GM12875 (cell line): Measurements from ENCODE around the gene TRAP1.

Experiments
- H3K4me3 ChIP-seq: one replicate; pipeline ENCODE4 v1.5.1; 2011; ENCODE audit warnings: low read depth, low read length, control low read depth
- TF ChIP-seq, protein P1 (sequence below): IDR thresholded peaks from 2 replicates; pipeline ENCODE4 v1.5.1; 2011; ENCODE audit warnings: low read depth, mild to moderate bottlenecking, control low read depth, inconsistent platforms, low read length, moderate library complexity, borderline replicate concordance; ENCODE audit not compliant: insufficient read depth

Gene TRAP1

DNA sequence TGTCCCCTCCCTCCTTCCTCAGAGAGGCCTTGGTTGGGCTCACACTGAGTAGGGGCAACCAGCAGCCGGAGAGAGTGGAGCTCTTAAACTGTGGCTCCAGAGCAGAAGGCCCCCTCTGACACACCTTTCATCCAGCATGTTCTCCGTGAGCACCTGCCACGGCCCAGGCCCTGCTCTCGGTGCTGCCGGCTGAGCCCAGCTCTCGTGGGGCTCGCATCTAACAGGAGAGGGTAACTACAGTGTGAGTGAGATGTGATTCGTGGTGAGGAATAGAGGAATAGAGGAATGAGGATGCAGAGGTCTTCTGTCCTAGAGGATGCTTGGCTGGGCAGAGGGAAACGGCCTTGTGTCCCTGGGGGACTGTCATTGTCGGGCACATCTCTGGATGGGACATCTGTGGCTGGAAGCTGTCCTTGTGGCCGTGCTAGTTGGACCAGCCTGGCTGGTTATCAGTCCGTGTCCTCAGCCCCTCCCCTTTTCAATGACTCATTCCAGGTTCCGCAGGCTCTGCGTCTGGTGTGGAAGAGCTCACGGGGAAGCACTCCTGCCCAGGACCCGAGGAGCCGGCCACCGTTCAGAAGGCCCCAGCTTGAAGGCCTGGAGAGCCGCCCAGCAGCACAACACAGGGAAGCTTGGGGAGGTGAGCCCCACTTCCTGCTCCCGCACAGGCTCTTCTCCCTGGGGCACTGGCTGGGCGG is 74.8 kb downstream of the TRAP1 start:
- no peak overlapping the region for H3K4me3 ChIP-seq
- TF ChIP-seq, protein P1, sequence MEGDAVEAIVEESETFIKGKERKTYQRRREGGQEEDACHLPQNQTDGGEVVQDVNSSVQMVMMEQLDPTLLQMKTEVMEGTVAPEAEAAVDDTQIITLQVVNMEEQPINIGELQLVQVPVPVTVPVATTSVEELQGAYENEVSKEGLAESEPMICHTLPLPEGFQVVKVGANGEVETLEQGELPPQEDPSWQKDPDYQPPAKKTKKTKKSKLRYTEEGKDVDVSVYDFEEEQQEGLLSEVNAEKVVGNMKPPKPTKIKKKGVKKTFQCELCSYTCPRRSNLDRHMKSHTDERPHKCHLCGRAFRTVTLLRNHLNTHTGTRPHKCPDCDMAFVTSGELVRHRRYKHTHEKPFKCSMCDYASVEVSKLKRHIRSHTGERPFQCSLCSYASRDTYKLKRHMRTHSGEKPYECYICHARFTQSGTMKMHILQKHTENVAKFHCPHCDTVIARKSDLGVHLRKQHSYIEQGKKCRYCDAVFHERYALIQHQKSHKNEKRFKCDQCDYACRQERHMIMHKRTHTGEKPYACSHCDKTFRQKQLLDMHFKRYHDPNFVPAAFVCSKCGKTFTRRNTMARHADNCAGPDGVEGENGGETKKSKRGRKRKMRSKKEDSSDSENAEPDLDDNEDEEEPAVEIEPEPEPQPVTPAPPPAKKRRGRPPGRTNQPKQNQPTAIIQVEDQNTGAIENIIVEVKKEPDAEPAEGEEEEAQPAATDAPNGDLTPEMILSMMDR, result no peak

DNA sequence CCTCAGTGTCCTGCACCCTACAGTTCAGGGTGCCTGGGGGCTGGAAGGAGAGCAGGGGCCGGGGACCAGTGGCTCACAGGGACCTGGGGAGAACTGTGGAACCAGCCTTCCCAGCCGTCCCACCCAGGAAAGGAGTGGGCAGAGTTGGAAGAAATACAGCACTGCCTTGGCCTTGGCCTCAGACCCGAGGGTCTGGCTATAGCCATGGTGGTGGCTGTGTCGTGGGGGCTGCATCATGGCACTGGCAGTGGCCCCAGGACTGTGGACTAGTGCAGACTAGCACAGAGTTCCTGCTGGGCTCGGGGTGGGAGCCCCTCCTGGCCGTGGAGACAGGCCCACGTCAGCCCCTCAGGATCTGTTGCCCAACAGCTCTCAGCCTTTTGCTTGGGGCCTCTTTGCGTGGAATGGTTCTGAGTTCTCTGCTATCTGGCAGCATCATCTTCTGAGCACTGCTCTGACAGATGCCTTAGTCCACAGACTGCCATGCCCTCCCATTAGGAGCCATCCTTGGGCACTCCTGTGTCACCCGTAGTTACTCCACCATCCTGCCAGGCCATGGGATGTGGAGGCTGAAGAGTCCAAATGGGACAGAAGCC is 75.4 kb downstream of the TRAP1 start:
- TF ChIP-seq, protein P1, result no peak
- no peak overlapping the region for H3K4me3 ChIP-seq

DNA sequence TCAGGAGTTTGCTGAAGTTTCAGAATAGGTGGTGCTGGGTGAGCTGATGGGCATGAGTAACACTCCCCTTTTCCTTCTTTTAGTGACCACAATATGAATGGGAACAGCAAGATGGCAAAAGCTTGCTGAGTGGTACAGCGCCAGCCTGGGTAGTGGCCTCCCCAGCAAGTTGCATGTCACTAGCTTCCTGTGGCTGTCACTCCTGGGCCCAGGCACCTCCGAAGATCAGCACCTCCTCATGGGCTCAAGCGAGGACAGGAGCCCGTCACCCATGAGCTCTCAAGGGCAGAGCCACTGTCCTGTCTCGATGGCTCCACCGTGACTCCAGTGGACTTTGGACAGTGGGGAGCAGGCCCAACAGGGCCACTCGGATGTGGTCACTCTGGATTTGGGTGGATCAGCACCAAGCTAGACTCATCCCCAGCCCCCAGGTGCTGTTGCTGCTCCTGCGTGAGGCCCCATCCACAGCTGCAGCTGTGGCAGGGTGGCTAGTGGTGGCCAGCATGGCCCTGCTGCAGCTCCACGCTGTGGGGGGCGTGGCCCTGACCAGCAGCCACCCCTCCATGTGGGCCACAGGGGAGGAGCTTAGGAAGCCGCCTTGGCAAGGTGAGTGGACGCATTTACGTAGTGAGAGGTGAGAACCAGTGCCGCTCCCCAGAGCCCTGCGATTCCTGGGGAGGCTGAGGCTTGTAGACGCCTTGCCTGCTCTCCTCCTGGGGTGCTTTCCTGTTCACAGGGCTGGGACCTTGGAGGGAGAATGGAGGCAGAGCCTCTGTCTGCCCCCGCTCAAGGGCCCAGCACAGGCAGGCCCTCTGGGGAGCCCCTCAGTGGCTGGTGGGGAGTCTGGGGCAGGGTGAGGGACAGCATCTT is 76.5 kb downstream of the TRAP1 start:
- TF ChIP-seq, protein P1, result no peak

DNA sequence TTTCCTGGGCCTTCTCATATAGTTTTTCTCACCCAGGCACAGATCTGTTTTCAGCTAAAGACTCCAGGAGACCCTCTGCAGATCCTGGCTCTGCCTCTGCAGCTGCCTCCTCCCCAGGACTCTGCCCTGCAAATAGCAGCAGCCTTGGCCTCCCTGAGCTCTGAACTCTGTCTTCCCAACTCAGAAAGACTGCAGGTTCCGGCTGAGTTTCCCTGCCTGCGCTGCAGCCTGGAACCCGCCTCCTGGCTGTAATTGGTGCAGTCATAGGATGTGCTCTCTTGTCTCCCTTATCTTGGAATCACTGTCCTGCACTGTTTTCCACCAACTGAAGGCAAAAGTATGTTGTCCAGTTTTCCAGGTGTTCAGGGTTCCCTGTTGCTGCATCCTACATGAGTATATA is 77.1 kb downstream of the TRAP1 start:
- no peak overlapping the region for H3K4me3 ChIP-seq
- TF ChIP-seq, protein P1, result no peak

More for the DNA sequence above, 76.5 kb downstream of the TRAP1 start:
- H3K4me3 ChIP-seq, result no peak overlapping the region

DNA sequence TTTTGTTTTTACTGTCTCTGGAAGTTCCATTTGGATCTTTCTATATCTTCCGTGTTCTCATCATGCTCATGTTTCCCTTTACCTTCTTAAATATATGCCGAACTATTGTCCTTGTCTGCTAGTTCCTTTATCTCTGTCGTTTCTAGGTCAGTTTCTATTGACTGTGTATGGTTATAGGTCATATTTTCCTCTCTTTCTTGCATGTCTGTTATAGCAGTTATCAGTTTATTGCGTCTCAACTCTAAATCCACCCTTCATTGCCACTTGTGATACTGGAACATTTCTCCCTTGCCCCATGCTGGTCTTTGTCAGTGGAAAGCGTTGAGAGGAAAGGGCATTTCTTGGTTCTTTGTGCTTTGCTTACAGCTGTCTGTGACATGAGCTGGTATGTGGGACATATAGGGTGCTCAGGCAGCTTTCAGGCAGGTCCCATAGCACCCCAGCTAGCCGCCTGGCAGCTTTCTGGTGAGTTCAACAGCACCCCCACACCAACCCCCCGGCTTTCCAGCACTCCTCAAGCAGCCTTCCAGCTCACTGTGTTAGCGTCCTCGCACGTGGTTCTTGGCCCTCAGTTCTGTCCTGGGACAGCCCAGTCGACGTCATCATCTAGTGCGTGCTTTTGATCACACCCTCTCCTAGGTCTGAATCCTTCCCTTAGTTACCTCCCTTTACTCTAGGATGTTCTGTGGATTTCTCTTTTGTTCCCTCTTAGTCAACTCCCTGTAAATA is 78.2 kb downstream of the TRAP1 start:
- TF ChIP-seq, protein P1, result no peak
- H3K4me3 ChIP-seq, result no peak overlapping the region

DNA sequence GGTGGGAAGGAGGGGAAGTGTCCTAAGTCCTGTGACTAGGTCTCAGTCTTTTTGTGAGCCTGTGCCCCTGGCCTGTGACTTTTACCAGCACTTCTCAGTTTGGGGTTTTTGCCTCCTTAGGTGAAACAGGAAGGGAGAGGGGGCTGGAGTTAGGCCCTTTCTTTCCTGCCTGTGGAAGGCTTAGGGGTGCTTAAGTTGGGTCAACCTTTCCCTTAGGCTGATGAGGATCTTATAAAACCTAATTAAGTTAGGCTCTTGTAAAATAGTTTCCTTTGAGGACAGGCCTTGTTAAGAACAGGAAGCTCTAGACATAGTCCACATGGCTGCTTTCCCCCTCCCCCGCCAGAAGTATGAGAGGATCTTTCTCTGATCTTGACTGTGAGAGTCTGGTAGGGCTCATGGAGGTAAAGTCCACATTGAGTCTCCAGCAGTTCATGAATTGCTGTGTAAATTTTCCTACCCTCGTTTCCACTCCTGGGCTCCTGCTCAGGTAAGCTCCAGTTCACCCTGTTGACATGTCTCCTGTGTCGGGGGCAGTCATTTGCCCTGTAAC is 79.9 kb downstream of the TRAP1 start:
- TF ChIP-seq, protein P1, result no peak
- H3K4me3 ChIP-seq, result no peak overlapping the region
